Islet precursor cell (in vitro differentiated cells): ENCODE measurements around the gene RCBTB2.
"Not testable (repeated sequence)": the region's sequence is repeated elsewhere in the genome, so short reads cannot be mapped to it uniquely, and the experiment has no call there.

Source experiments
- DNase-seq: peaks from one replicate; pipeline ENCODE4 v3.0.0-alpha.2; 2018

The RCBTB2 gene

DNA sequence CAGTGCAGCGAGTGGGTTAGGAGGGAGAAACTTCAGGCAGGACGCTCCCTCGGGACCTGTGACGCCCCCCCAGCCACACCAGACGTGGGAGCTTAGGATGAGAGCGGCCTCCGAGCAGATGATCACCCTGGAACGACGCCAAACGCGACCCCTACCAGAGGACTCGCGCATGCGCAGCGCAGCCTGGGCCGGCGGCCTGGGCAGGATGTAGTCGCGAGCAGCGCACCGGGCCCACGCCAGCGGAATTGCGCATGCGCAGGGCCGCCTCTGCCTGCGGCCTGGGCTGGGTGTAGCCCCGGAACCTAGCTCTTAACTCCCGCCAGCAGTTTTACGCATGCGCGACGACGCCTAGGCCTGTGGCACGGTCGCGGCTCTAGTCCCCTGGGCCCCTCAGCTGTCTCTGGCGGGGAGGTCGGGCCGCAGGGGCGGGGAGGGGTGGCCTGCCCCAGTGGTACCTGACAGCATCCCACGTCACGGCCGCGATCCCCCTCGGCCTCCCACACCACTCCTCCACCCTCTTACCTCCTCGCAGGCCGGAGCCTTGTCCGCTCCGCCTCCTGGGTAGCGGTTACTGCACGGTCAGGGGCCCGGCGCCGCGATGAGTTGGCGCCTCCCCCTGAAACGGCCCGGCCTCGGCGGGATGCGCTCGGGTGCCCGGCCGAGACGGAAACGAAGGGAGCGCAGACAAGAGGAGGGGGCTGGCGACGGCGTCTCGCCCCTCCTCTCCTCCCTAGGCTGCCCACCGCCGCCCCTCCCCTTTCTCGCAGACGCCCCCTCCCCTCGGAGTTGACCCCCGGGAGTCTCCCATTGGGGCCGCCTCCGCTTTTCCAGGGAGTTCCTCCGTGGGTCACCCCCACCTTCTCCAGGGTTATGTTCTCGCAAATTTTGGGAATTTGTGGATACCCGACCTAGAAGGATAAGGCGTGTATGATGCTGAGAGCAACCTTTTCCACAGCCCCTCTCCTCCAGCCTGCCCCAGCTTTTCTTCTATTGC is at the start of gene RCBTB2:
Gene RCBTB2 (minus strand): TSS at position 575 of the 994 bp plus-strand sequence. CDS start 11,141 bp downstream, outside the sequence.
- peak; percentile 99 for DNase-seq

DNA sequence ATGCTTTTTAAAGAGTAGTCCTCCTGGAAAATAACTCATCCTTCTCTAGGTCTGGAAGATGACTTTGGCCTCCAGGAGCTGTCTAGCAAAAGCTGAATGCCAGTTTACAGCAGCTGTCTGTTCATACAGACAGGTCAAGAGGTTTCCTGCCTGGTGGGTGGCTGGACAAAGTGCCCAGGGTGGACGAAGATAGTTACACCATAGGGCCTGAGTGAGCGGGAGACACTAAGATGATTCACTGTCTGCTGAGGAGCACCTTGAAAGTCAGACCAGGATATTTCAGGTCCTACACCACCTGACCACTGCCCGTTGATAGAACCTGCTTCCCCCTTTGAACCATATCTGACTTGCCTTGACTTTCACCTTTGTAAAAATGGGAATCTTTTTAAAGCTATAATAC is 49.2 kb upstream of the RCBTB2 start:
- no peak for DNase-seq

DNA sequence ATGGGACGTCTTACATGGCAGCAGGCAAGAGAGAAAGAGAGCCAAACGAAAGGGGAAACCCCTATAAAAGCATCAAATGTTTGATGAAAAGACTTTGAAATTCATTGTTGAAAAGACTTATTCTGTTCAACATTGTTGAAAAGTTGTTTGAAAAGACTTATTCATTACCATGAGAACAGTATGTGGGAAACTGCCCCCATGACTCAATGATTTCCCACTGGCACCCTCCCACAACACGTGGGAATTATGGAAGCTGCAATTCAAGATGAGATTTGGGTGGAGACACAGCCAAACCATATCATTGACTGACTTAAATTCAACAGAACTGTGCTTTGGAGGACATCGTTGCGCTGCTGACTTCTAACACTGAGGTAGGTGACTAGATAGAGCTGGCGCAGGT is 48.0 kb upstream of the RCBTB2 start:
- DNase-seq = no peak

GRCh38 chr13:48580185-48580803 is 47.4 kb upstream of the RCBTB2 start:
- DNase-seq = peak; percentile 71

DNA sequence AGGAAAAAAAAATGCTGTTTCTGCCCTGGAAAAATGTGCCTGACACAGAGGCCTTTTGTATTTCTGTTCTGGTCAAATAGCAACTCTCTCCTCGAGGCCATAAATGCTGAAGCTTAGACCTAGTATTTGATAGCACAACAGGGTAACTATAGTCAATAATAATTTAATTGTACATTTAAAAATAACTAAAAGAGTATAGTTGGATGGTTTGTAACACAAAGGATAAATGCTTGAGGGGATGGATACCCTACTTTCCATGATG is 47.0 kb upstream of the RCBTB2 start:
- DNase-seq = not testable (repeated sequence)

GRCh38 chr13:48579165-48579918 is 46.5 kb upstream of the RCBTB2 start:
- DNase-seq = no peak

DNA sequence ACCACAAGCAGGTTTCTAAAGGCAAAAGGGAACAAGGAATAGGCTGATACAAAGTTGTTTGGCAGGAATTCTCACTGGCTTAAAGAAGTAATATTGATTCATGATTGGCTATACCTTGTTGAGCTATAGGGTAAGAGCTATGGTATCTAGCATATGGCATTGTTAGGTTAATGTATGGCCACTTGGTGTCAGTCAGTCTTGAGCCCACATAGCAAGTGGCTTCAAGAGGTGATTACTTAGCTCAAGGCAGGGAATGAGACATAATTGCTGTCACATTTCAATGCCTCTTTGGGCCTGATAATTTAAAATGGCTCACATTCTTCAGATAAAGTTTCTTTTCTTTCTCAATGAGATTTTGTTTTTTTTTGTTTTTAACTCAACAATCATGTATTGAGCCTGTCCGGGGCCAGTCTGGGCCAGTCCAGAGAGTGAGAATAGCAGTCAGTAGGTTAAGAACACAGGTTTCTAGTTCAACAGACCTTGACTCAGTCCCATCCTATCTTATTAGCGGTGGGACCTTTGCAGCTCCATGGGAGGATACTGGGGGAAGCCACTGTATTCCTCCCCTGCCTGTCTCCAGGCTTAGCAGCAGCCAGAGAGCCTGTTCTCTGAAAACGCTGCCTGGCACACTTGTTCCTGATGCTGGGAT is 45.8 kb upstream of the RCBTB2 start:
- DNase-seq = no peak

DNA sequence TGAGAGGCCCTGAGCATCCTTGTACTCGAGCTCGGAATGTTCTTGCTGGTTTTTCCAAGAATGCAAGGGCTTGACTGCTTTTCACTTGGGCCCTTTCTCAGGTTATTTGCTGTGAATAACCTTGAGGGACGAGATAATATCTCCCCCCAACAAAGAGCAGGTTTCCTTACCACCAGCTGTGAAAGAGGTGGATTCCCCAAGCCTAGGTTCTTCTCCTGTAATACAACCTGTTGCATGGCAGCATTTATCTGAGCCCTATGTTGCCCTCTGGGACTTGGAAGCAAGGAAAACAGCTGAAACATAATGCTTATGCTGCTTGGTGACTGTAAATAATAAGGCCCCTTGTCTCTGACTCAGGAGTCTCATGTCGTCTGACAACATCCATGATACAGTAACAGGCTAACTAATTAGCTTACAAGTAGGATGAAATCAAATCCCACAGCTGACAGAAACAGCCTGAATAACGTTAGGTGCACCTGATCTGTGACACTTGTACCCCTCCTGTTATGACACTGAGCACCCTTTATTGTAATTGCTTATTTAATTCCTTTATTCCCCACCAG is 43.6 kb upstream of the RCBTB2 start:
- DNase-seq = no peak

DNA sequence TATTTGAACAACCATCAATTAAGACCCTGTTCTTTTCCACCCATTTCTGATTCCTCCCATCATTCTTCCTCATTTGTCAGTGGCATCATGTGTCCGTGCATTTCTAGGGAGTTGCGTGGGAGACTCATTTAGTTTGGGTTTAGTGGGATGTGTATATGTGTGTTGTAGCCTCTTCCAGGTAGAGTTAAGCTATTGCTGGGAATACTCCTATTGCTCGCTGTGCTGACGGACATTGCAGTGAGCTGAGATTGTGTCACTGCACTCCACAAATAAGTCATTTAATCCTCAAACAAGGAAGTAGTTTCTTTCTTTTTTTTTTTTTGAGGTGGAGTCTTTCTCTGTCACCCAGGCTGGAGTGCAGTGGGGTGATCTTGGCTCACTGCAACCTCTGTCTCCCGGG is 42.2 kb upstream of the RCBTB2 start:
- DNase-seq = no peak

GRCh38 chr13:48574041-48574796 is 41.3 kb upstream of the RCBTB2 start:
- no peak for DNase-seq

GRCh38 chr13:48573213-48574007 is 40.5 kb upstream of the RCBTB2 start:
- no peak for DNase-seq

DNA sequence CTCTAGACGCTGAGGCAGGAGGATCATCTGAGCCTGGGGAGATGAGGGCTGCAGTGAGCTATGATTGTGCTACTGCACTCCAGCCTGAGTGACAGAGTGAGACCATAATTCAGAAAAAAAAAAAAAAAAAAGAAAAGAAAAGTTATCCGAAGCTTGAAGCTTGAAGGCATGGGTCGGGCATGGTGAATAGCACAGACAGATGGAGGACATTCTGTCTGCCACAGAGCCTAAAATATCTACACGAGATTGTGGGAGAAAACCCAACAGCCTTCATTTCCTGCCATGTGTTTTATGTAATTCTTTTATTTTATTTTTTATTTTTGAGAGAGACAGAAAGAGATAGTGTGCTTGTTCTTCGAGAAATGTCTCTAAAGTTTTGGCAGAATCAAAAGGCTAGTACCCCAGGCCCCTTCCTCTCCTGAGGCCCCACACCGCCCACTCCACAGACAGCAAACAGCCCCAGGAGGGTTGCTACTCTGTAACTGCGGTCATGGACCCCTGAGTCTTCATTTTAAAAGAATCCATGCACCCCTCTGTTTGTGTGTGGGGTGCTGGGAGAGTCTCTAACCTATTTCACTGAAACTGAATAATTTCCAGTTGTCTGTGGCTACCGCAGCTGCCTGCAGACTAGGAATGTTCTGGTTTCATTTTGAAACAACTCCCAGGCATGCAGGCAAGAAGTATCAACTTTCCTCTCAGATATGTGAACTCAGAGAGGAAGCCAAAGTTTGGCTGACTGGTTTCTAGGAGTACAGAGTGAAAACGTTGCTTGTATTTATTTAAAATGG is 38.4 kb upstream of the RCBTB2 start:
- no peak for DNase-seq

DNA sequence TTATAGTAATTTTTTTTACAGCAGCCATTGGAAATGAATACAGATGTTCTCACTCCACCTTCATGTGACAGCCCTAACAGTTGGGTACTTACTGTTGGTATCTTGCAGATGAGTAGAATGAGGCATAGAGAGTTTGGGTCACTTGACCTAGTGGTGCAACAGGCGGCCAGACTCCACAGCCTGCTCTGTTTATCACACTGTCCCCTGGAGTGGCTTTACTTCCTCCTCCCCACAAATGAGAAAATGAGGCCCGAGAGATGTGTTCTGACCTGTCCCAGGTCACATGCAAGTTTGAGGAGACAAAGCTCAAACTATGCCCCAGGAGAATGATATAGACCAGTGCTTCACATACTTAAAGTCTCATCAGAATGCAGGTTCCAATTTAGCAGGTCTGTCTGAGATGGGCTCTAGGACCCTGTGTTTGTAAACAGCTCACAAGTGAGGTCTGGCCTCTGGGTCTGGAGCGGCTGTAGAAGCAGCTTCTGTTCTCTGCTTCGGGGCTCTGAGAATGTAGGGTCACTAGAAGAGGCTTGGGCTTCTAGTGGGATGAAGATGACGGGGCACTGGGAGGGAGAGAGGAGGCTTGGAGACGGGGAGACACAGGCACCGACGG is 37.4 kb upstream of the RCBTB2 start:
- no peak for DNase-seq

GRCh38 chr13:48569104-48569666 is 36.3 kb upstream of the RCBTB2 start:
- no peak for DNase-seq

DNA sequence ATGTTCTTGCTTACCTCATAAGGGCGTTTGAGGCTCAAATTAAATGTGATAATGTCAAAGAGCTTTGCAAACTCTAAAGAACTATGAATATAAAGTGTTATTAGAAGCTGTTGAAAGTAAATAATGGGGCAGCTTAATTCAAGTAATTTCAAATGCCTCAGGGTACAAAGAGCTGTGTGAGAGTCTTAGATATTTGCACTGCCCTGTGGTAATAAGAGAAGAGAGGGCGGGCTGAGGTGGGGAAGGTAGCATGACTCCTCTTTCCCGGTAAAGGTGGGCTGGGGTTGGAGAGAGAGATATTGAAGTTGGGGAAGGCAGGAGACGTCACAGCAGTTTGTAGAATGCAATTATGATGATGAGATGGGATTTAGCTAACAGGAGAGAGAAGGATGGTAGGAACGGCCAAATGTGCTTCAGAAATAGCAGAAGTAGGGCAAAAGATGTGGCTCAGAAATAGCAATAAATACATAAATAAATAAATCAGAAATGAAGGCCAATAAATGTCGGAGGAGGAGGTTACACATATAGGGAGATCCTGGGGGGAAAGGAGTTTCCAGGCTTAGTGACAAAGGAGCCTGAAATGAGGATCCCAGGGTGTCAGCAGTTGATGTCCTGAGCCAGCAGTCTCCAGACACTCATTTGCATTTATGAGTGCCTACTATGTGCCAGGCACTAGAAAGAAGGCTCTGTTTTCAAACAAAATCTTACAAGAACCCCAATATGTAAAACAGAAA is 35.7 kb upstream of the RCBTB2 start:
- no peak for DNase-seq

GRCh38 chr13:48567515-48568369 is 34.9 kb upstream of the RCBTB2 start:
- no peak for DNase-seq

DNA sequence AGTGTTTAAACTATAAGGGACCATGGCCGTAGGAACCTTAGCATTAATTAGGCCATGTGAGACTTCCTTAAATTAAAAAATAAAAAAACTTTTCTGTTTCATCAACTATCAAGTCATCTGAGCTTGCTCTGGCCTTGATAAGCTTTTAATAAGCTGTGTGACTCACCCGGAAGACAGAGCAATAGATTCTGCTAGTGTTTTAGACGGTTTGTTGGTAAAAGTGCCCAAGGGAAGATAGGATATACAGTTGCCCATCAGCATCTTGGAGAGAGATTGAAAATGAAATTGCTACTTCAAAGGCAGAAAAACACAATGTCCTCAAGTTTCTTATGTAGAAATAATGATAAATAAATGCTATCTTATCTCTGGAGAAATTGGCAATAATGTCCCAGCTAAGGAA is 31.2 kb upstream of the RCBTB2 start:
- DNase-seq = no peak

DNA sequence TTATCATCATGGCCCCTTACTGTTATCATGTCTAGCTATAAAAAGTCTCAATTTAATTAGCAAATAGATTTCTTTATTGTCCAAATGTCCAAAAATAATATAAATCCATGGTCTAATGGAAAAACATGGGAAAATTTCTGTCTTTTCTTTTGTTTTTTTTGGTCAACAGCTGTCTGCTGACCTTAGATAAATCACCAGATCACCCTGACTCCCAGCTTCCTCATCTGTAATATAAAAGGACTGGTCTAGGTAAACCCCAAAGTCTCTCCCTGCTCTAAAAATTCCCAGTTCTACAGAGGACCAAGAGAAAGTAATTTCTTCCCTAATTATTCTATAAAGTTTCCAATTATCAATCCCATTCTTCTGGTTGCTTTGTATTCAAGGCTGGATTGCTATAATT is 30.7 kb upstream of the RCBTB2 start:
- DNase-seq = no peak
